GM23338 (cell line): ENCODE data around the gene PTGDS. TPM values are rescaled to one million over a fixed set of nuclear protein-coding genes. Genes with fewer than 3 reads are reported as not detected.
A peak's percentile ranks its signal among the peaks of the same experiment; 100 is the strongest.
"Not testable (repeated sequence)": the region's sequence is repeated elsewhere in the genome, so short reads cannot be mapped to it uniquely, and the experiment has no call there.

Experiments
- ATAC-seq: fragments of 200-7000 bp; cut with Tn5 transposase; 3 replicates; pipeline ENCODE4 v1.9.1; 2020
- DNase-seq: peaks from one replicate; pipeline ENCODE4 v3.0.0-alpha.2; 2015; ENCODE audit warnings: low spot score
- H2AFZ ChIP-seq: fragments of 200-600 bp; sonication (generic); 2 replicates; pipeline ENCODE4 v1.8.0; 2016; ENCODE audit warnings: antibody characterized with exemption, mild to moderate bottlenecking, moderate library complexity
- H3F3A ChIP-seq: fragments of 200-600 bp; sonication (generic); replicated peaks from 2 replicates; pipeline ENCODE4 v1.8.0; 2017; ENCODE audit warnings: antibody characterized with exemption, mixed run types, low read depth
- H3K27ac ChIP-seq: fragments of 200-600 bp; sonication (generic); 2 replicates; pipeline ENCODE4 v1.6.1; 2016; ENCODE audit warnings: low read depth
- H3K27me3 ChIP-seq: fragments of 200-600 bp; sonication (generic); 2 replicates; pipeline ENCODE4 v1.8.0; 2016; ENCODE audit warnings: mild to moderate bottlenecking, mixed run types, moderate library complexity; ENCODE audit not compliant: insufficient read depth
- H3K36me3 ChIP-seq: fragments of 200-600 bp; sonication (generic); 2 replicates; pipeline ENCODE4 v1.8.0; 2016; ENCODE audit warnings: mild to moderate bottlenecking; ENCODE audit not compliant: insufficient read depth
- H3K4me1 ChIP-seq: fragments of 200-600 bp; sonication (generic); 2 replicates; pipeline ENCODE4 v1.8.0; 2016; ENCODE audit warnings: mild to moderate bottlenecking, moderate library complexity; ENCODE audit not compliant: insufficient read depth
- H3K4me2 ChIP-seq: fragments of 200-600 bp; sonication (generic); 2 replicates; pipeline ENCODE4 v1.7.1; 2017; ENCODE audit warnings: mixed run types
- H3K4me3 ChIP-seq: fragments of 200-600 bp; sonication (generic); 2 replicates; pipeline ENCODE4 v1.6.1; 2016; ENCODE audit warnings: mixed run types
- H3K79me2 ChIP-seq: fragments of 200-600 bp; sonication (generic); replicated peaks from 2 replicates; pipeline ENCODE4 v1.8.0; 2017; ENCODE audit warnings: mild to moderate bottlenecking; ENCODE audit not compliant: insufficient read depth
- H3K9me2 ChIP-seq: fragments of 200-600 bp; sonication (generic); 2 replicates; pipeline ENCODE4 v1.8.0; 2017; ENCODE audit not compliant: insufficient read depth
- H4K20me1 ChIP-seq: fragments of 200-600 bp; sonication (generic); replicated peaks from 2 replicates; pipeline ENCODE4 v1.8.0; 2017; ENCODE audit warnings: mild to moderate bottlenecking; ENCODE audit not compliant: insufficient read depth
- H3K27ac Mint-ChIP-seq: 2 replicates; pipeline ENCODE4 v1.8.0; 2020; ENCODE audit warnings: inconsistent platforms, mild to moderate bottlenecking, moderate library complexity, mixed read lengths
- H3K27me3 Mint-ChIP-seq: 3 replicates; pipeline ENCODE4 v1.8.0; 2022; ENCODE audit warnings: low read depth, mild to moderate bottlenecking, moderate library complexity, mixed read lengths, inconsistent platforms; ENCODE audit not compliant: insufficient read depth, poor library complexity
- H3K36me3 Mint-ChIP-seq: 3 replicates; pipeline ENCODE4 v1.8.0; 2021; ENCODE audit warnings: low read depth, mild to moderate bottlenecking, inconsistent platforms, moderate library complexity, mixed read lengths
- H3K4me1 Mint-ChIP-seq: 3 replicates; pipeline ENCODE4 v1.8.0; 2020; ENCODE audit warnings: mild to moderate bottlenecking, inconsistent platforms, mixed read lengths
- H3K4me3 Mint-ChIP-seq: 3 replicates; pipeline ENCODE4 v1.8.0; 2021; ENCODE audit warnings: moderate library complexity, mild to moderate bottlenecking, inconsistent platforms, mixed read lengths
- H3K9me3 Mint-ChIP-seq: 3 replicates; pipeline ENCODE4 v1.8.0; 2020; ENCODE audit warnings: moderate library complexity, mild to moderate bottlenecking, inconsistent platforms, mixed read lengths
- CREB1 ChIP-seq: fragments of 250-450 bp; sonication (Bioruptor Pico); IDR thresholded peaks from 2 replicates; pipeline ENCODE4 v1.5.0; 2020; ENCODE audit warnings: low read depth, mild to moderate bottlenecking, moderate library complexity
- EZH2phosphoT487 ChIP-seq: fragments of 200-600 bp; sonication (generic); IDR thresholded peaks from one replicate; pipeline ENCODE4 v1.8.1; 2018; ENCODE audit warnings: antibody characterized with exemption; ENCODE audit not compliant: unreplicated experiment
- NANOG ChIP-seq: IDR thresholded peaks from 2 replicates; pipeline ENCODE4 v1.6.1; 2016; ENCODE audit warnings: antibody characterized with exemption, borderline replicate concordance
- POLR2AphosphoS5 ChIP-seq: IDR thresholded peaks from 2 replicates; pipeline ENCODE4 v1.6.1; 2016; ENCODE audit warnings: antibody characterized with exemption, low read depth
- REST ChIP-seq: IDR thresholded peaks from one replicate; pipeline ENCODE4 v1.6.1; 2018; ENCODE audit warnings: antibody characterized with exemption; ENCODE audit not compliant: unreplicated experiment
- ZNF114 ChIP-seq: fragments of 250-450 bp; sonication (Bioruptor Pico); IDR thresholded peaks from 2 replicates; pipeline ENCODE4 v1.5.0; 2020; ENCODE audit warnings: mild to moderate bottlenecking, moderate library complexity
- ZNF331 ChIP-seq: fragments of 250-450 bp; sonication (Bioruptor Pico); IDR thresholded peaks from 2 replicates; pipeline ENCODE4 v1.5.0; 2020; ENCODE audit warnings: low read depth, mild to moderate bottlenecking, moderate library complexity
- polyA plus RNA-seq: library from polyadenylated mRNA; unstranded; fragments of >200 nt; fragmentation: Nextera tagmentation; extraction: Ambion mirVana; gene quantifications from 2 replicates; pipeline ENCODE4 v1.2.1, GENCODE V29; 2016
- total RNA-seq: library from RNA; depleted of rRNA; stranded (reverse); fragments of >200 nt; shearing (Covaris generic); gene quantifications from 2 replicates; pipeline ENCODE4 v1.2.3, GENCODE V29; 2014
- TF ChIP-seq, protein P1 (sequence below): IDR thresholded peaks from 2 replicates; pipeline ENCODE4 v1.6.1; 2016; ENCODE audit warnings: antibody characterized with exemption
- TF ChIP-seq, protein P2 (sequence below), 2 experiments: fragments of 200-600 bp in 1 of 2; sonication (generic) in 1 of 2; conservative IDR thresholded peaks; 2 replicates each; pipeline versions ENCODE4 v1.5.1 to v1.6.1; 2016 to 2017; ENCODE audit warnings: antibody characterized with exemption in 2 of 2, low read depth in 2 of 2, mild to moderate bottlenecking in 2 of 2, moderate library complexity in 1 of 2

The PTGDS gene
- total and polyA plus RNA-seq, 2 experiments from 2014 or later, result 1.9 to 3.1 TPM

- H3K27me3 Mint-ChIP-seq, H3K4me2 ChIP-seq, ATAC-seq: not testable (repeated sequence)
Observed at GRCh38 chr9:137004285-137004684, 27.0 kb downstream of the PTGDS start.

GRCh38 chr9:137006116-137007003 is 29.1 kb downstream of the PTGDS start:
- H3K4me3 Mint-ChIP-seq, result no peak overlapping the region
- no peaks in the 10 kb centered on the region for H4K20me1 ChIP-seq
- H3K27me3 Mint-ChIP-seq, result peaks cover 3% of the 10 kb centered on the region
- no peak overlapping the region for H2AFZ ChIP-seq
- H3F3A ChIP-seq, result no peaks in the 10 kb centered on the region
- peaks cover 6% of the 10 kb centered on the region; the same call in 2 of the 3 replicates for H3K36me3 Mint-ChIP-seq
- no peaks in the 10 kb centered on the region for H3K27me3 ChIP-seq
- no peaks in the 10 kb centered on the region for H3K36me3 ChIP-seq
- no peaks in the 10 kb centered on the region for H3K4me1 Mint-ChIP-seq
- no peaks in the 10 kb centered on the region for H3K9me2 ChIP-seq
- no peak overlapping the region for H3K4me2 ChIP-seq
- H3K9me3 Mint-ChIP-seq, result peaks cover 19% of the 10 kb centered on the region
- no peak for DNase-seq
- no peak overlapping the region for H3K27ac Mint-ChIP-seq
- ATAC-seq, result no peak
- no peaks in the 10 kb centered on the region for H3K4me1 ChIP-seq
- H3K79me2 ChIP-seq, result no peaks in the 10 kb centered on the region
- H3K27ac ChIP-seq, result no peak overlapping the region
- H3K4me3 ChIP-seq, result no peak overlapping the region
- TF ChIP-seq REST (no peak), ZNF114 (CRISPR knock-in tag) (no peak), NANOG (no peak), ZNF331 (no peak), EZH2phosphoT487 (no peak), POLR2AphosphoS5 (no peak)
- TF ChIP-seq, protein P1, sequence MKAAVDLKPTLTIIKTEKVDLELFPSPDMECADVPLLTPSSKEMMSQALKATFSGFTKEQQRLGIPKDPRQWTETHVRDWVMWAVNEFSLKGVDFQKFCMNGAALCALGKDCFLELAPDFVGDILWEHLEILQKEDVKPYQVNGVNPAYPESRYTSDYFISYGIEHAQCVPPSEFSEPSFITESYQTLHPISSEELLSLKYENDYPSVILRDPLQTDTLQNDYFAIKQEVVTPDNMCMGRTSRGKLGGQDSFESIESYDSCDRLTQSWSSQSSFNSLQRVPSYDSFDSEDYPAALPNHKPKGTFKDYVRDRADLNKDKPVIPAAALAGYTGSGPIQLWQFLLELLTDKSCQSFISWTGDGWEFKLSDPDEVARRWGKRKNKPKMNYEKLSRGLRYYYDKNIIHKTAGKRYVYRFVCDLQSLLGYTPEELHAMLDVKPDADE, result no peak
- TF ChIP-seq, protein P2, sequence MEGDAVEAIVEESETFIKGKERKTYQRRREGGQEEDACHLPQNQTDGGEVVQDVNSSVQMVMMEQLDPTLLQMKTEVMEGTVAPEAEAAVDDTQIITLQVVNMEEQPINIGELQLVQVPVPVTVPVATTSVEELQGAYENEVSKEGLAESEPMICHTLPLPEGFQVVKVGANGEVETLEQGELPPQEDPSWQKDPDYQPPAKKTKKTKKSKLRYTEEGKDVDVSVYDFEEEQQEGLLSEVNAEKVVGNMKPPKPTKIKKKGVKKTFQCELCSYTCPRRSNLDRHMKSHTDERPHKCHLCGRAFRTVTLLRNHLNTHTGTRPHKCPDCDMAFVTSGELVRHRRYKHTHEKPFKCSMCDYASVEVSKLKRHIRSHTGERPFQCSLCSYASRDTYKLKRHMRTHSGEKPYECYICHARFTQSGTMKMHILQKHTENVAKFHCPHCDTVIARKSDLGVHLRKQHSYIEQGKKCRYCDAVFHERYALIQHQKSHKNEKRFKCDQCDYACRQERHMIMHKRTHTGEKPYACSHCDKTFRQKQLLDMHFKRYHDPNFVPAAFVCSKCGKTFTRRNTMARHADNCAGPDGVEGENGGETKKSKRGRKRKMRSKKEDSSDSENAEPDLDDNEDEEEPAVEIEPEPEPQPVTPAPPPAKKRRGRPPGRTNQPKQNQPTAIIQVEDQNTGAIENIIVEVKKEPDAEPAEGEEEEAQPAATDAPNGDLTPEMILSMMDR (conservative IDR thresholded peaks at IDR 0.05; ENCODE audit: low read depth in 2 of 2), result no peak

More at GRCh38 chr9:137004285-137004684, 27.0 kb downstream of the PTGDS start:
- TF ChIP-seq, protein P2 (conservative IDR thresholded peaks at IDR 0.05; ENCODE audit: low read depth in 2 of 2), result peak; percentile 50 to 55
- peak; percentile 75 for TF ChIP-seq CREB1
- H3K9me2 ChIP-seq, H3K36me3 Mint-ChIP-seq, DNase-seq, H3K4me3 Mint-ChIP-seq, H3K36me3 ChIP-seq, H3F3A ChIP-seq, H3K27me3 ChIP-seq, H4K20me1 ChIP-seq, H3K27ac Mint-ChIP-seq, H3K4me1 Mint-ChIP-seq, H2AFZ ChIP-seq, H3K27ac ChIP-seq, H3K79me2 ChIP-seq, H3K4me1 ChIP-seq, H3K4me3 ChIP-seq: not testable (repeated sequence)
- peaks cover 19% of the 10 kb centered on the region for H3K9me3 Mint-ChIP-seq
